Vagina (tissue), 2 donors: ENCODE results near the gene ARHGAP6. TPM values are rescaled to one million over a fixed set of nuclear protein-coding genes. Genes with fewer than 3 reads are reported as not detected.

Source experiments
- DNase-seq, 2 donors: peaks; one replicate each; pipeline ENCODE4 v3.0.0-alpha.2; 2017; ENCODE audit errors: extremely low spot score in 2 of 2
- H3K27ac ChIP-seq: fragments of 200-600 bp; sonication (generic); one replicate; pipeline ENCODE4 v1.5.1; 2019
- H3K27me3 ChIP-seq: fragments of 200-600 bp; sonication (generic); one replicate; pipeline ENCODE4 v1.5.1; 2019
- H3K36me3 ChIP-seq, 2 donors: fragments of 200-600 bp; sonication (generic); one replicate each; pipeline ENCODE4 v1.5.1; 2017 to 2019
- H3K4me1 ChIP-seq: fragments of 200-600 bp; sonication (generic); one replicate; pipeline ENCODE4 v1.5.1; 2019
- H3K4me3 ChIP-seq, 2 donors: fragments of 200-600 bp; sonication (generic); 1 replicate in 1 of 2; 2 replicates in 1 of 2; pipeline ENCODE4 v1.5.1; 2016 to 2019
- H3K9me3 ChIP-seq: fragments of 200-600 bp; sonication (generic); one replicate; pipeline ENCODE4 v1.5.1; 2019
- POLR2A ChIP-seq, 2 donors: fragments of 450-650 bp; IDR thresholded peaks; one replicate each; pipeline ENCODE4 v1.6.1; 2017; ENCODE audit warnings: antibody characterized with exemption in 2 of 2, mild to moderate bottlenecking in 2 of 2, moderate library complexity in 2 of 2
- POLR2AphosphoS5 ChIP-seq, 2 donors: sonication (generic); formaldehyde crosslinking; IDR thresholded peaks; one replicate each; pipeline ENCODE4 v1.9.0; 2017; ENCODE audit warnings: antibody characterized with exemption in 2 of 2, mild to moderate bottlenecking in 2 of 2, low read depth in 1 of 2; ENCODE audit not compliant: insufficient read depth in 1 of 2
- intact Hi-C: fragments of 100-400 bp; cut with DNase I; formaldehyde crosslinking; loops from one replicate; pipeline ENCODE4 v1.15.1; 2023
- total RNA-seq: library from RNA; depleted of rRNA; stranded (reverse); fragments of >200 nt; gene quantifications from one replicate; pipeline ENCODE4 v1.2.3, GENCODE V29; 2016
- TF ChIP-seq, protein P1 (sequence below), 3 experiments: fragments of 450-650 bp in 2 of 3; fragments of 200-600 bp in 1 of 3; sonication (generic) in 1 of 3; IDR thresholded peaks; one replicate each; pipeline ENCODE4 v1.5.1; 2017 to 2019; ENCODE audit warnings: antibody characterized with exemption in 3 of 3, mild to moderate bottlenecking in 2 of 3, moderate library complexity in 2 of 3

Gene ARHGAP6
- total RNA-seq, 1 donor from 2014 or later, result 15.7 TPM

DNA sequence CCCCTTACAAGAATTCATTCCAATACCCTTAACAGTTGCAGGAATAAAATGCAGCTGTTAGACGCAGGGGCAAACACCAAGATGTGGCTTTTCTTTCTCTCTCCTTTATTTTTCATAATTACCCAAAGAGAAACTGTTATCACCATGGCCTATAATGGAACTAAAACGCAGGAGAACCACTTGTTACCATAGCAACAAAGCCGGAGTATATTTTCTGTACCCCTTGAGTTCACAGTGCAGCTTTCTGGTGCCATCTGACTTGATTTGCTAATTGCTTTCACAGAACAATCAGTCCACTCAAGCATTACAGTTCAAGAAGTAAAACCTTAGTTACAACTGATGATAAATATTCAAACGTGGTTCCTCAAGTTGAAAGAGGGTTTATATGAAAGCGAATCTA, 214.6 kb downstream of the ARHGAP6 start:
- H3K9me3 ChIP-seq, result no peaks in the 10 kb centered on the region
- no peak overlapping the region for H3K27ac ChIP-seq
- H3K27me3 ChIP-seq, result no peaks in the 10 kb centered on the region
- no peaks in the 10 kb centered on the region for H3K4me1 ChIP-seq
- TF ChIP-seq, protein P1, sequence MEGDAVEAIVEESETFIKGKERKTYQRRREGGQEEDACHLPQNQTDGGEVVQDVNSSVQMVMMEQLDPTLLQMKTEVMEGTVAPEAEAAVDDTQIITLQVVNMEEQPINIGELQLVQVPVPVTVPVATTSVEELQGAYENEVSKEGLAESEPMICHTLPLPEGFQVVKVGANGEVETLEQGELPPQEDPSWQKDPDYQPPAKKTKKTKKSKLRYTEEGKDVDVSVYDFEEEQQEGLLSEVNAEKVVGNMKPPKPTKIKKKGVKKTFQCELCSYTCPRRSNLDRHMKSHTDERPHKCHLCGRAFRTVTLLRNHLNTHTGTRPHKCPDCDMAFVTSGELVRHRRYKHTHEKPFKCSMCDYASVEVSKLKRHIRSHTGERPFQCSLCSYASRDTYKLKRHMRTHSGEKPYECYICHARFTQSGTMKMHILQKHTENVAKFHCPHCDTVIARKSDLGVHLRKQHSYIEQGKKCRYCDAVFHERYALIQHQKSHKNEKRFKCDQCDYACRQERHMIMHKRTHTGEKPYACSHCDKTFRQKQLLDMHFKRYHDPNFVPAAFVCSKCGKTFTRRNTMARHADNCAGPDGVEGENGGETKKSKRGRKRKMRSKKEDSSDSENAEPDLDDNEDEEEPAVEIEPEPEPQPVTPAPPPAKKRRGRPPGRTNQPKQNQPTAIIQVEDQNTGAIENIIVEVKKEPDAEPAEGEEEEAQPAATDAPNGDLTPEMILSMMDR (IDR thresholded peaks at IDR 0.05), result no peak
- TF ChIP-seq POLR2AphosphoS5 (IDR thresholded peaks at IDR 0.05; ENCODE audit: insufficient read depth in 1 of 2, low read depth in 1 of 2) (no peak), POLR2A (IDR thresholded peaks at IDR 0.05) (no peak)
- intact Hi-C loops, result no loop called here
- H3K36me3 ChIP-seq, result no peaks in the 10 kb centered on the region
- DNase-seq, result no peak
- H3K4me3 ChIP-seq, result no peak overlapping the region

DNA sequence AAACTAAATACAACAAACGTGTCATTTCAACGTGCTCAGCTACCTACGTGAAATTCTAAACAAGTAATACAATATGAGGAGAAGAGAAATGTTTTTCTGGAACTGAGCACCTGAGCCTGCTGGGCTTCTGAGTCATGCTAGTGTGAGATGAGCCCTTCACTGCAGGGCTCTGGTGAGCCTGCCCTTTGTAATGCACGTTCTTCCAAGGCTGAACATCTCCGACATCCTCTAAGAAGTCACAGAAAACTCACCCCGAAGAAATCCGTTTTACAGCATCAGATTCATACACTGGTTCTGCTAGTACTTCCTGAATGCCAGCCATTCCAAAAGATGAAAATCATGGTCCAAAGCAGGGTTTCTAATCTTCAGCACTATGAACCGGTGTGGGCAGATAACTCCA, 215.4 kb downstream of the ARHGAP6 start:
- Histone ChIP-seq H3K27me3 (no peaks in the 10 kb centered on the region), H3K36me3 (no peaks in the 10 kb centered on the region), H3K4me3 (no peak overlapping the region), H3K4me1 (no peaks in the 10 kb centered on the region), H3K27ac (no peak overlapping the region), H3K9me3 (no peaks in the 10 kb centered on the region)
- intact Hi-C loops, result no loop called here
- TF ChIP-seq, protein P1 (IDR thresholded peaks at IDR 0.05), result no peak
- no peak for DNase-seq

DNA sequence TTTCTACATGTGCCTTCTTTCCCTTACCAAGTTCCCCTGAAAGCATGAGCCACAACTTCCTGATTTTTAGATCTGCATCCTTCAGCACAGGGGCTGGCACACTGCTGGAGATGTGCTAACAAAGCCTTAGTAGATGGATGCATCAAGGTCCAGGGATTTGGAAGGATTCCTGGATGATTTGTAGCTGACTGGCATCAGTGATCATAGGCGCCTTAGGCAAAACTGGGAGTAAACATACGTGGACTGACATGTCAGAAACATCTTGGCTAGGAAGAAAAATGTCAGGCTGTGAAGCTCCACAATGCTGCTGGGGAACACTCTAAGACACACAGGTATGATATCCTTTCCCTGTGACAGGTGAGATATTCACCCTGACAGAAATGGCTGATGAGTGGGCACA, 216.1 kb downstream of the ARHGAP6 start:
- no peaks in the 10 kb centered on the region for H3K9me3 ChIP-seq
- H3K27me3 ChIP-seq, result no peaks in the 10 kb centered on the region
- no peaks in the 10 kb centered on the region for H3K4me1 ChIP-seq
- no peaks in the 10 kb centered on the region for H3K36me3 ChIP-seq
- intact Hi-C loops, result no loop called here
- H3K4me3 ChIP-seq, result no peak overlapping the region
- TF ChIP-seq POLR2AphosphoS5 (IDR thresholded peaks at IDR 0.05; ENCODE audit: insufficient read depth in 1 of 2, low read depth in 1 of 2), result no peak
- TF ChIP-seq, protein P1 (IDR thresholded peaks at IDR 0.05), result no peak
- TF ChIP-seq POLR2A (IDR thresholded peaks at IDR 0.05), result no peak
- DNase-seq, result no peak
- no peak overlapping the region for H3K27ac ChIP-seq

DNA sequence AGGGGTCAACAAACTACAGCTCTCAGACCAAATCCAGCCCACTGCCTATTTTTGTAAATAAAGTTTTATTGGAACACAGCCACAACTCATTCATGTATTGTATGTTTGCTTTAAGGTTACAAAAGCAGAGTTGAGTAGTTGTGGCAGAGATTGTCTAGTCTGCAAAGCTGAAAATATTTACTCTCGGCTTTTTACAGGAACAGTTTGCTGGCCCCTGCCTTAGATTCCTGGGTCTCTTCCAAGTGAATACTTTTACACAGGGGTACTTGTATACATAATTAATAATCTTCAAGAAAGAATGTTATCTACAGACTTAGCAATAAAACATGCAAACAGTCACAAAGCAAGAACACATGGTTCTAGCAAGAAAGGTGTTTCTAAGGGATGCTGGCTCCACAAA, 218.3 kb downstream of the ARHGAP6 start:
- DNase-seq, result no peak
- Histone ChIP-seq H3K27me3 (no peaks in the 10 kb centered on the region), H3K4me3 (no peak overlapping the region), H3K27ac (no peak overlapping the region), H3K4me1 (no peaks in the 10 kb centered on the region), H3K36me3 (no peaks in the 10 kb centered on the region), H3K9me3 (no peaks in the 10 kb centered on the region)
- intact Hi-C loops, result no loop called here
- TF ChIP-seq POLR2A (IDR thresholded peaks at IDR 0.05) (no peak), POLR2AphosphoS5 (IDR thresholded peaks at IDR 0.05; ENCODE audit: insufficient read depth in 1 of 2, low read depth in 1 of 2) (no peak)
- TF ChIP-seq, protein P1 (IDR thresholded peaks at IDR 0.05), result no peak

DNA sequence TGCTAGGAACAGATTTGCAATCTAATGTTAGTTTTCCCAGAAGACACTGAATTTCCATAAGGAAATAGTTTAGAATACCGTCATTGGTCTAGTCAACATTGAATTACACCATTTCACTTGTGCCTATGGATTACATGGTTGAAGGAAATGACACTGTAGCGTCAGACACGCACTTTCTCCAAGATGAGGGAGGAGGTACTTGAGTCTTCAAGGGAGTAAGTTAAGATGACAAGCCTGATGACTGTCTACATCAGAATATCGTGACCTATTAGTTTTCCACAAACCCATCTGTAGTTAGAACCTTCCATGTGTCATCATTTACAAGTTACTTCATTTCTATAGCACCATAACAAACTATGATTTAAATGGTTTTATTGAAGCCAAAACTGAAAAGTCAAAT, 218.8 kb downstream of the ARHGAP6 start:
- H3K4me1 ChIP-seq, result no peaks in the 10 kb centered on the region

More for the DNA sequence above, 218.8 kb downstream of the ARHGAP6 start:
- intact Hi-C loops, result no loop called here
- DNase-seq, result no peak
- no peak overlapping the region for H3K4me3 ChIP-seq
- TF ChIP-seq POLR2A (IDR thresholded peaks at IDR 0.05) (no peak), POLR2AphosphoS5 (IDR thresholded peaks at IDR 0.05; ENCODE audit: insufficient read depth in 1 of 2, low read depth in 1 of 2) (no peak)
- TF ChIP-seq, protein P1 (IDR thresholded peaks at IDR 0.05), result no peak
- no peaks in the 10 kb centered on the region for H3K9me3 ChIP-seq
- no peaks in the 10 kb centered on the region for H3K27me3 ChIP-seq
- H3K27ac ChIP-seq, result no peak overlapping the region
- no peaks in the 10 kb centered on the region for H3K36me3 ChIP-seq
